Peyer's patch (tissue), 4 donors: Measurements from ENCODE around the gene SLC5A3. TPM values are rescaled to one million over a fixed set of nuclear protein-coding genes. Genes with fewer than 3 reads are reported as not detected.

Experiments used
- DNase-seq, 3 donors: peaks; one replicate each; pipeline ENCODE4 v3.0.0-alpha.2; 2017 to 2019
- H3K27ac ChIP-seq, 4 donors: fragments of 200-600 bp; sonication (generic); one replicate each; pipeline ENCODE4 v1.5.1; 2016 to 2019
- H3K27me3 ChIP-seq, 2 donors: fragments of 200-600 bp; sonication (generic); one replicate each; pipeline ENCODE4 v1.5.1; 2019
- H3K36me3 ChIP-seq, 3 donors: fragments of 200-600 bp; sonication (generic); one replicate each; pipeline ENCODE4 v1.5.1; 2016 to 2019
- H3K4me1 ChIP-seq, 4 donors: fragments of 200-600 bp; sonication (generic); one replicate each; pipeline ENCODE4 v1.5.1; 2016 to 2019
- H3K4me3 ChIP-seq, 4 donors: fragments of 200-600 bp; sonication (generic); 1 replicate in 3 of 4; 2 replicates in 1 of 4; pipeline ENCODE4 v1.5.1; 2016 to 2019; ENCODE audit warnings: mild to moderate bottlenecking in 1 of 4
- H3K9me3 ChIP-seq, 4 donors: fragments of 200-600 bp; sonication (generic); one replicate each; pipeline ENCODE4 v1.5.1; 2016 to 2019; ENCODE audit warnings: mild to moderate bottlenecking in 1 of 4
- POLR2A ChIP-seq, 2 donors: fragments of 450-650 bp; IDR thresholded peaks; one replicate each; pipeline ENCODE4 v1.5.1; 2017; ENCODE audit warnings: antibody characterized with exemption in 2 of 2, mild to moderate bottlenecking in 2 of 2, moderate library complexity in 2 of 2
- total RNA-seq, 4 donors: library from RNA; depleted of rRNA; stranded (reverse); fragments of >200 nt; gene quantifications; one replicate each; pipeline ENCODE4 v1.1.0, GENCODE V29; 2016
- TF ChIP-seq, protein P1 (sequence below), 6 experiments: fragments of 450-650 bp in 4 of 6; fragments of 200-600 bp in 2 of 6; sonication (generic) in 1 of 6; IDR thresholded peaks; one replicate each; pipeline ENCODE4 v1.5.1; 2017 to 2019; ENCODE audit warnings: antibody characterized with exemption in 6 of 6, mild to moderate bottlenecking in 3 of 6, moderate library complexity in 1 of 6

Gene SLC5A3
- 10 to 100 TPM; 15.8 to 20.5 (median 17.7) TPM for total RNA-seq

DNA sequence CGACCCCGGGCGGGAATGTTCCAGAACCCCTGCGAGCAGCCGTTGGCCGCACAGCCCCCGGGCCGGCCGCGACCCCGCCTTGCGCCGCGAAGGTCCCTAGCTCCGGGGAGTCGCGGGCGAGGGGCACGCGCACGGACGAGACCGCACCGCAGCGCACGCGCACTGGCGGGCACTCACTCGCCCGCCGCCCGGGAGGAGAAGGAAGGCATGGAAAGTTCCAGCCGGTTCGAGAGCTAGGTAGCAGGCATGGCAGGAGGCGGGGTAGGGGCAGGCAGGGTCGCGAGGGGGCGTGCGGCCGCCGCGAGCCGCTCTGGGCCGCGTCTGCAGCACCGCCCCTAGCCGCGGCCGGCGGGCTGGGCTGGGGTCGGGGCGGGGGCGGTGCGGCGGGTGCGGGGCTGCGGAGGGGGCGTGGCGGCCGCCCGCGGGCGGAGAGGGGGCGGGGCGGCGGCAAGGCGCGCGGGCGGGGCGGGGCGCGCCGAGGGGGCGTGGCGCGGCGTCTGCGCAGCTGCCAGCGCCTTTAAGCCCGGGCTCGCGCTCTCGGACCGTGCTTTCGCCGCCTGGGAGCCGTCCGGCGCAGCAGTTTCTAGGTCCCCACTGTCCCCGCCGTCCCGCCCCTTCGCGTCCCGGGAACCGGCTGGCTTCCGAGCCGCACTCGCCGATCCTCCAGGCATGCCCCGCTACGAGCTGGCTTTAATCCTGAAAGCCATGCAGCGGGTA is at the start of gene SLC5A3, which contains the start of gene MRPS6:
Gene SLC5A3 (plus strand): TSS at position 547 of the 717 bp plus-strand sequence. CDS start 21,621 bp downstream, outside the sequence.
Gene MRPS6 (plus strand): TSS at position 547 of the 717 bp plus-strand sequence. CDS start 123 bp downstream, at position 670.
- Histone ChIP-seq H3K27ac (peak within 1 kb of the TSS; percentile 84 to 97 (median 94)), H3K9me3 (no peaks in the 10 kb centered on the region), H3K4me3 (peak within 1 kb of the TSS; percentile 87 to 96 (median 91)), H3K36me3 (peaks cover 0 to 4% (median 0%) of the 10 kb centered on the region in 3 donors), H3K27me3 (no peaks in the 10 kb centered on the region), H3K4me1 (peaks cover 0 to 21% (median 3%) of the 10 kb centered on the region in 4 donors)
- DNase-seq = peak; percentile 78 to 92 (median 91)
- peak; percentile 62 to 84 for TF ChIP-seq POLR2A (IDR thresholded peaks at IDR 0.05)
- TF ChIP-seq, protein P1, sequence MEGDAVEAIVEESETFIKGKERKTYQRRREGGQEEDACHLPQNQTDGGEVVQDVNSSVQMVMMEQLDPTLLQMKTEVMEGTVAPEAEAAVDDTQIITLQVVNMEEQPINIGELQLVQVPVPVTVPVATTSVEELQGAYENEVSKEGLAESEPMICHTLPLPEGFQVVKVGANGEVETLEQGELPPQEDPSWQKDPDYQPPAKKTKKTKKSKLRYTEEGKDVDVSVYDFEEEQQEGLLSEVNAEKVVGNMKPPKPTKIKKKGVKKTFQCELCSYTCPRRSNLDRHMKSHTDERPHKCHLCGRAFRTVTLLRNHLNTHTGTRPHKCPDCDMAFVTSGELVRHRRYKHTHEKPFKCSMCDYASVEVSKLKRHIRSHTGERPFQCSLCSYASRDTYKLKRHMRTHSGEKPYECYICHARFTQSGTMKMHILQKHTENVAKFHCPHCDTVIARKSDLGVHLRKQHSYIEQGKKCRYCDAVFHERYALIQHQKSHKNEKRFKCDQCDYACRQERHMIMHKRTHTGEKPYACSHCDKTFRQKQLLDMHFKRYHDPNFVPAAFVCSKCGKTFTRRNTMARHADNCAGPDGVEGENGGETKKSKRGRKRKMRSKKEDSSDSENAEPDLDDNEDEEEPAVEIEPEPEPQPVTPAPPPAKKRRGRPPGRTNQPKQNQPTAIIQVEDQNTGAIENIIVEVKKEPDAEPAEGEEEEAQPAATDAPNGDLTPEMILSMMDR (IDR thresholded peaks at IDR 0.05) = peak in 1 of 6 experiments; percentile 5

DNA sequence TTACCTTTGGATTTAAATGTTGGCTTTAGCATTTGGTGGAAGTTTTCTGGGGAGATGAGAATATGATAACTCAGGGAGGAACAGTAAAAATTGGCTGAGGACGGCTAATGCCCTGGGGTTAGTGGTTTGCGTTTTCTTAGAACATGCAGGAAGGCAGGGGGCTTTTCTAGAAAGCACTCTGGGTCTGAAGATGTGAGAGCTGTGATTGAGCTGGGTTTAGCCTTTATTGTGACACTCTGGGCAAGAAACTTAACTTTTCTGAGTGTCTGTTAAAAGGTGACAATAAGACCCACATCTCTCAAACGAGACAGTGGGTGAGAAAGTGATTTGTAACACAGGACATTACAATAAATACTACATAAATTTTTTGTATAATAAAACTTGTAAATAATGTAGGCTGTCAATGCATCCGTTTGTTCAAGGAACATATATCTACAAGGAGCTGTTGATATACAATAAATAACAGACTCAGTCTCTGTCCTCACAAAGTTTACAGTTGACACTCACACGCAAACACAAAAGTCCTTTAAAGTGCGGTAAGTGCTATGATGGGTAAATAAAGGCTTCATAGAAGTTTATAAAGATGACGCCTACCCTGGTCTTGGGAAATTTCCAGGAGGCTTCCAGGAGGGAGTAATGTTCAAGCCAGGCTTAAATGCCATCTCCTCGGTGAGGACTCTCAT is 49.5 kb upstream of the SLC5A3 start:
- Histone ChIP-seq H3K4me1 (peaks cover 0 to 9% (median 6%) of the 10 kb centered on the region in 4 donors), H3K4me3 (no peak overlapping the region), H3K36me3 (no peaks in the 10 kb centered on the region), H3K9me3 (no peaks in the 10 kb centered on the region), H3K27me3 (no peaks in the 10 kb centered on the region), H3K27ac (no peak overlapping the region)
- no peak for DNase-seq
- TF ChIP-seq, protein P1 (IDR thresholded peaks at IDR 0.05) = no peak
- no peak for TF ChIP-seq POLR2A (IDR thresholded peaks at IDR 0.05)

DNA sequence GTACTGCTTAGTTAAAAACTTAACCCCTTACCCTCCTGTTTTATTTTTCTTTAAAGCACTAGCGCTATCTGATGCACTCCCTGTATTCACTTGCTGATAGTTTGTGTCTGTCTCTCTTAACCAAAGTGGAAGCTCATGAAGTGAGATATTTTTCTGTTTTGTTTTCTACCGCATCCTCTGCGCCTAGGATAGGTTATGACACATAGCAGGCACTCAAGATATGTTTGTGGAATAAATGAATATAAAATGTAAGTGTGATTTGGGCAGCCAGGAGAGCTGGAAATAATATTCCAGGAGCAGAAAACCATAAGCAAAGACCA is 49.0 kb upstream of the SLC5A3 start:
- Histone ChIP-seq H3K4me3 (no peak overlapping the region), H3K27me3 (no peaks in the 10 kb centered on the region), H3K9me3 (no peaks in the 10 kb centered on the region), H3K36me3 (no peaks in the 10 kb centered on the region), H3K27ac (no peak overlapping the region), H3K4me1 (peaks cover 0 to 9% (median 5%) of the 10 kb centered on the region in 4 donors)
- TF ChIP-seq, protein P1 (IDR thresholded peaks at IDR 0.05) = no peak
- no peak for TF ChIP-seq POLR2A (IDR thresholded peaks at IDR 0.05)
- no peak for DNase-seq

DNA sequence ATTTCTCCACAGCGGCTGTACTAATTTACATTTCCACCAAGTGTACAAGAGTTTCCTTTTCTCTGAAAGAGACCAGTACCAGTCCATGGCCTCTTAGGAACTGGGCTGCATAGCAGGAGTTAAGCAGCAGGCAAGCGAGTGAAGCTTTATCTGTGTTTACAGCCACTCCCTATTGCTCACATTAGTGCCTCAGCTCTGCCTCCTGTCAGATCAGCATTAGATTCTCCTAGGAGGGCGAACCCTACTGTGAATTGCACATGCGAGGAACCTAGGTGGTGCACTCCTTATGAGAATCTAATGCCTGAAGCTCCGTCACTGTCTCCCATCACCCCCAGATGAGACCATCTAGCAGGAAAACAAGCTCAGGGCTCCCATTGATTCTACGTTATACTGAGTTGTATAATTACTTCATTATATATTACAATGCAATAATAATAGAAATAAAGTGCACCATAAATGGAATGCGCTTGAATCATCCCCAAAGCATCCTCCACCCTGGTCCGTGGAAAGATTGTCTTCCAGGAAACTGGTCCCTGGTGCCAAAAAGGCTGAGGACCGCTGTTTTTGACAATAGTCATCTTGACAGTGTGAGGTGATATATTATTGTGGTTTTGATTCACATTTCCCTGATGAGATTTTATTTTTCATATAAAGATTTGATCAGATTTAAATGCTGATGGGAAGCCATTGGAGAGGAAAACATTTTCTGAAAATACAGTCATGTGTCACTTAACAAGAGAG is 45.5 kb upstream of the SLC5A3 start:
- no peak overlapping the region for H3K4me3 ChIP-seq
- H3K9me3 ChIP-seq = no peaks in the 10 kb centered on the region
- no peak for DNase-seq
- H3K27me3 ChIP-seq = no peaks in the 10 kb centered on the region
- H3K4me1 ChIP-seq = peaks cover 0 to 9% (median 2%) of the 10 kb centered on the region in 4 donors
- peak overlapping the region in 1 of 4 donors; percentile 3 for H3K27ac ChIP-seq
- TF ChIP-seq POLR2A (IDR thresholded peaks at IDR 0.05) = no peak
- no peaks in the 10 kb centered on the region for H3K36me3 ChIP-seq

DNA sequence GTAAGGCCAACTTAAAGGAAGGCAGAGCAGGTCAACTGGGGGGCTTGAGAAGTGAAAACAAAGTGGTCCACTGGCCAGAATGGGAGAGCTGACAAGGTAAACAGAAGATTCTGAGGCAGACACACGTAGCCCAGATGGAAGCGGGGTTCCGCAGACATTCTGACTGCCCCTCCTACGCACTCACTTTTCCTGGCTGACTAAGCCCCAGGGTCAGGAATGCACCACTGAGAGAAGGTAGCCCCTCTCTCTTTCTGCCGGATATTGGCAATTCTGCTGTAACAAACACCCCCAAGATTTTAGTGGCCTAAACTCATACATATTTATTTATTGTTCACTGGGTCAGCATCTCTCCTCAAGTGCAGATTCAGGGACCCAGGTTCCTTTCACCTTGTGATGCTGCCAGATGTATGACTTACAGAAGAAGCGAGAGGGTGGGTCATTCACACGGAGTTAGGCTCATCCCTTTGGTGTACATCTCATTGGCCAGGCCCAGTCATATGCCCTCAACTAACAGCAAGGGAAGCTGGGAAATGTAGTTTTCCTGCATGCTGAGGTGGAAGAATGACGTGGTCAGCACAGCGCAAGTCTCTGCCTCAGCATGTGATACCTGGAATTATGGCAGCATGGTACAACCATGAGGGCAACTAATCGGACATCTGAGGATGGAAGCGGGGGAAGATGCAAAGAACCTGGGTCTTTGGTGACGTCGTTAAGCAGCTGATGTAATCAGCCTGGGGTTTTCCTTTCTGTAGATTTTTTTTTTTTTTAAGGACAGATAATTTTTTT is 43.4 kb upstream of the SLC5A3 start:
- no peak for TF ChIP-seq POLR2A (IDR thresholded peaks at IDR 0.05)
- TF ChIP-seq, protein P1 (IDR thresholded peaks at IDR 0.05) = no peak
- Histone ChIP-seq H3K9me3 (no peaks in the 10 kb centered on the region), H3K4me1 (no peaks in the 10 kb centered on the region), H3K27me3 (no peaks in the 10 kb centered on the region), H3K4me3 (no peak overlapping the region), H3K36me3 (no peaks in the 10 kb centered on the region), H3K27ac (no peak overlapping the region)
- peak in 2 of 3 donors; percentile 48 to 73 for DNase-seq
